HG03469 (cell line): ENCODE data around the gene PRKAB1.

Experiments used
- ATAC-seq: cut with Tn5 transposase; IDR thresholded peaks from one replicate; pipeline ENCODE4 v1.9.1; 2021; ENCODE audit warnings: mild to moderate bottlenecking, moderate library complexity, moderate number of reproducible peaks; ENCODE audit not compliant: unreplicated experiment

PRKAB1 gene

DNA sequence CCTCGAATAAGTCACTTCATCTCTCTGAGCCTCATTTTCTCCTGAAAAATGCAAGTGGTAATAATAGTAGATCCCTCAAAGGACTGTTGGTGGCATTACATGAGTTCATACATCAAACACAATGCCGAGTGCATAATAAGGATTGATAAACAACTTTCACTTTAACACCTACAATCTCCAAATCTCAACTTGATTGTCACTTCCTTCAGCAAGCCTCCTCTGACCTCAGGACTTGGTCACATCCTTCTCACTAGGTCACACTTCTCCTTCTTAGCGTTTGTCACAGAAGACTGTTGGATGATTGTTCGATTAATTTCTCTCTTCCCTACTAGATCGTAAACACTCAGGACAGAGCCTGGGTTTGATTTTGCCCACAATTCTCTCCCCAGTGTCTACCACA, 7.9 kb upstream of the PRKAB1 start:
- no peak for ATAC-seq

- no peak for ATAC-seq
Observed at GRCh38 chr12:119661882-119662281, 6.1 kb upstream of the PRKAB1 start.

DNA sequence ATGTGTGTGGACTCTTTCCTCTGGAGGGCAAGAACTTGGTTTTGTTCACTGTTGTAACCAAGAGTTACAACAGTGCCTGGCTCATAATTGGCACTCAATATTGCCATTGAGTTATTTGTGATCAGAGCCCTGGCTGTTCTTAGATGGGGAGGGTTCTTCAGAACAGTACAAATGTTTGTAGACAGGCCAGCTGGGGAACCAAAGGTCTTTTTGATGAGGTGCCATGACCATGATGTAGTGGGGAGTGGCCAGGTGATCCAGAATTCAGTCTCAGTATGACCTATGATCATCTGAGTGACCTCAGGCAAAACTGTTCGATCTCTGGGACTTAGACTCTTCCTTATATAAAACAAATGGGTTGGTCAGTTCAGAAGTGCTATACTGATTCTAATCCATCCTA, 3.3 kb upstream of the PRKAB1 start:
- no peak for ATAC-seq

GRCh38 chr12:119665164-119665929, 2.6 kb upstream of the PRKAB1 start:
- no peak for ATAC-seq

GRCh38 chr12:119666226-119666795, 1.6 kb upstream of the PRKAB1 start:
- no peak for ATAC-seq

GRCh38 chr12:119666900-119667576, 895 bp upstream of the PRKAB1 start:
- ATAC-seq, result no peak

DNA sequence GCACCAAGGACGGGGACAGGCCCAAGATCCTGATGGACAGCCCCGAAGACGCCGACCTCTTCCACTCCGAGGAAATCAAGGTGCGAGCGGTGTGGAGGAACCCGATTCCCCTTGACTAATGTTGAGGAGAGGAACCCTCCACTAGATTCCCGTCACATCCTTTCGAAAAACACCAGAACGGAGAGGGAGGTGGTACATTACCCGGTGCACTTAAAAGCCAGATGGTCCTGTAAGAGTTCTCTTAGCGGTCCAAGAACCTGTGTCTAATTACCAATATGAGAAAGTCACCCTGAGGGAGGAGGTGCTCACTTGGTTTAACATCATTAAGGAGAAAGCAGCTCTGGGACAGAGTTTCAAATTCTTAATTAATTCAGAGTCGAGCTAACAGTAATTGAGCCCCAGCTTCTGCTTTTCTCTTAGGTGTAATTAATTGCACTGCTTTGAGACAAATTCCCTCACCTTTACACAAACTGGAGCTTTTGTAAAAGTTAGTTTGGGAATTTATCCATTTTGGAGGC, 450 bp downstream of the PRKAB1 start:
- no peak for ATAC-seq

DNA sequence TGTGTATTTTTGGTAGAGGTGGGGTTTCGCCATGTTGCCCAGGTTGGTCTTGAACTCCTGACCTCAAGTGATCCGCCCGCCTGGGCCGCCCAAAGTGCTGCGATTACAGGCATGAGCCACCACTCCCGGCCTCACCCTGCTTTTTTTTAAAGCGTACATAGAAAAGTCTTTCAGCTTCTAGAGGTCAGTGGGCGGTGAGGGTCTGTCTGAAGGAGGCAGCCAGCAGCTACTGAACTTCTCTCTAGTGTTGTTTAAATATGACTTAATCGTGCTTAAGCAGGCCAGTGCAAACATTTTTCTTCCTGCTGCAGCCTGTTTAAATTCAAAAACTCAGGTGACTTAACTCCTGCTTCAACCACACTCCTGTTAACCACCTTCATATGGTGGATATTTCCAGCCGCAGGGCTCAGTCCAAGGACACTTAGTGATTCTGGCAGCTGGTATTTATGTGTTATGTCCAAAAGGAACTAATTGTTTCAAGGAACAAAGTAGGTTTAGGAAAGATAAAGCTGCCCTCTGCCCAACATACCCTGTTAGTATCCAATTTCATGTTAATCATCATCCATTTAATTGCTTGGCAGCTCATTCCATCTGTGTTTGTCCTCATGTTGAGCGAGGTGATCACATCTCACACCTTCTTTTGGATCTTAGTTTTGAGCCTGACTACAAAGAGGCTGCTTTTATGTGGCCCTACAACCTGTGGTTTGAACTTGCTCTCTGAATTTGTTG, 2.0 kb downstream of the PRKAB1 start:
- no peak for ATAC-seq

- ATAC-seq, result no peak
Observed at GRCh38 chr12:119671070-119671469, 3.1 kb downstream of the PRKAB1 start.

DNA sequence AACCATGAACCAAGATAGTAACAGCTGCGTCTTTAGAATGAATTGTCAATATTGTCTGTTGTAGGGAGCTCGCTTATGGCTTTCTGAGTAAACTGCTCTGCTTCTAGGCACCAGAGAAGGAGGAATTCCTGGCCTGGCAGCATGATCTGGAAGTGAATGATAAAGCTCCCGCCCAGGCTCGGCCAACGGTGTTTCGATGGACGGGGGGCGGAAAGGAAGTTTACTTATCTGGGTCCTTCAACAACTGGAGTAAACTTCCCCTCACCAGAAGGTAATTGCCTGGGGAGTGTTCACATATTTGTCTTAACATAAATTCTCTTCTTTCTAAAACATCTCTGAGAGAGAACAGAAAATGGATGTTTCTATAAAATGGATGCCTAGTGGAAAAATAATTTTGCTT, 4.3 kb downstream of the PRKAB1 start:
- ATAC-seq, result no peak

DNA sequence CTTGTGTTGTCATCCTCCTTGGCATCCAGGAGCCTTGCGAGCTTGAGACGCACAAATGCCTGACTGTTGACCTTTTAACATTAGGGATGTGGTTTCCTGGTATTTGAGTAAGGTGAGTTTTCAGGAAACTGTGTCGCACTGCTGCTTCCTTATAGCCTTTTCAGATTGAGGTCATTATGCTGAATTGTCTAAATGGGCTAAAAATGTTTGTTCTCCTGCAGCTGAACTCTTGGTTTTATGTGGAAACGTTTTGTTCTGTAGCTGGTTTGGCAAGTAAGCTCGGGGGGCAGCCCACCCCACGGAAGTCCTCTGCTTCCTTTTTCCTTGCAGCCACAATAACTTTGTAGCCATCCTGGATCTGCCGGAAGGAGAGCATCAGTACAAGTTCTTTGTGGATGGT, 5.7 kb downstream of the PRKAB1 start:
- ATAC-seq, result no peak

- ATAC-seq, result no peak
Observed at GRCh38 chr12:119674560-119674959, 6.6 kb downstream of the PRKAB1 start.

DNA sequence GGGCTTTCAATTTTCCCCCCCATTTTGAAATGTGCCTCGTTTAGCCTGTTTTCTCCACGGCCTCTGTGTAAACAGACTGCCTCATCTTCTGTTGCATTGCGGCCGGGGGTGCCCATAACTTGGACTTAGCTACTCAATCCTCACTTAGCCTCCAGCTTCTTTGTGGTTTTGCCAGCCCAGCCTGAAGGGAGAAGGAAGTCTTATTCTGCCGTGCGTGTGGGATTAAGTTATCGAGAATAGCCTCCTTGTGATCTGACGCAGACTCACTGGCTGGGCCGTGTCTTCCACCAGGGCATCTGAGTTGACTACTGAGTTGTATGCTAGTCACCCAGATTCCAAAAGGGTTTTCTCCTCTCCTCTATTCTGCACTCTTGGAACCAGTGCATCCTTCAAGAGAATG, 8.1 kb downstream of the PRKAB1 start:
- no peak for ATAC-seq

DNA sequence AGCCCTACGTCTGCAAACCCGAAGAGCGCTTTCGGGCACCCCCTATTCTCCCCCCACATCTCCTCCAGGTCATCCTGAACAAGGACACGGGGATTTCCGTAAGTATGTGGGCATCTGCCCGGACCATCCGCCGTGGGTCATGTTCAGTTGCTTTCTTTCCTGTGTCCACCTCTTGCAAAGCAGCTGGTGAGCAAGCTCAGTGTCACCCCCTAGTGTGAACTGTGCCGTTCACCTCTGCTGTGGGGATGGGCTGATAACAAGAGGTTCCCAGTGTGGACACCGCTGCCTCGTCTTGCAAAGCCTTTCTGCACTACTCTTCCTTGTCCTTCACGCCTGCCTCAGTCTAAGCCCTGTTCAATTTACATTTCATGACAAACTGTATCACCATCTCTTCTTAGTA, 8.6 kb downstream of the PRKAB1 start:
- no peak for ATAC-seq

DNA sequence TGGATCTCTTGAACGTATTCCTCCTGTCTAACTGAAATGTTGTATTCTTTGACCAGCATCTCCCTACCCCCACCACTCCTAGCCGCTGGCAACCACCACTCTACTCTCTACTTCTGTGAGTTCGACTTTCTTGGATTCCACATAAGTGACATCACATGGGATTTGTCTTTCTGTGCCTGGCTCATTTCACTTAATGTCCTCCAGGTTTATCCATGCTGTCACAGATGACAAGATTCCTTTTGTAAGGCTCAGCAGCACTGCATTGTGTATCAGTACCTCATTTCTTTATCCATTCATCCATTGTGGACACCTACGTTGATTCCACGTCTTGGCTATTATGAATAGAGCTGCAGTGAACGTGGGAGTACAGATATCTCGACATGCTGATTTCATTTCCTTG, 10.5 kb downstream of the PRKAB1 start:
- ATAC-seq, result no peak

- no peak for ATAC-seq
Observed at GRCh38 chr12:119679081-119679480, 11.1 kb downstream of the PRKAB1 start.

DNA sequence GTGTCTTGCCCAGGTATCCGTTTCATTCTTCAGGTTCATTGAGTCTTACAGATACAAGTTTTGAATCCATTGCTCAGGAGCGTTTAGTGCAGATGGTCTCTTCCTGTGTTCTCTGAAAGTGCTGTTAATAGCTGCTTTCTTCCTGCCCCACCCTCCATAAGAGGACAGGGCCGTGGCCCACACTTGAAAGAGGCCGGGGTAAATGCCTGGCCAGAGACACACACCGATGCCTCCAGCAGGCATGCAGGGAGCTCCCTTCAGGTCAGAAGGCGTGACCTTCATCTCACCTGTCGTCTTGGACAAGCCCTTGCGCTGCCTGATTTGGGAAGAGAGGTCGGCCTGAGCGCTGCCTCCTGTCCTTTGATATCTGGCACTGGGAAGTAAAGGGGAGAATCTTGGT, 11.6 kb downstream of the PRKAB1 start:
- no peak for ATAC-seq

GRCh38 chr12:119681111-119681510, 13.2 kb downstream of the PRKAB1 start:
- no peak for ATAC-seq

DNA sequence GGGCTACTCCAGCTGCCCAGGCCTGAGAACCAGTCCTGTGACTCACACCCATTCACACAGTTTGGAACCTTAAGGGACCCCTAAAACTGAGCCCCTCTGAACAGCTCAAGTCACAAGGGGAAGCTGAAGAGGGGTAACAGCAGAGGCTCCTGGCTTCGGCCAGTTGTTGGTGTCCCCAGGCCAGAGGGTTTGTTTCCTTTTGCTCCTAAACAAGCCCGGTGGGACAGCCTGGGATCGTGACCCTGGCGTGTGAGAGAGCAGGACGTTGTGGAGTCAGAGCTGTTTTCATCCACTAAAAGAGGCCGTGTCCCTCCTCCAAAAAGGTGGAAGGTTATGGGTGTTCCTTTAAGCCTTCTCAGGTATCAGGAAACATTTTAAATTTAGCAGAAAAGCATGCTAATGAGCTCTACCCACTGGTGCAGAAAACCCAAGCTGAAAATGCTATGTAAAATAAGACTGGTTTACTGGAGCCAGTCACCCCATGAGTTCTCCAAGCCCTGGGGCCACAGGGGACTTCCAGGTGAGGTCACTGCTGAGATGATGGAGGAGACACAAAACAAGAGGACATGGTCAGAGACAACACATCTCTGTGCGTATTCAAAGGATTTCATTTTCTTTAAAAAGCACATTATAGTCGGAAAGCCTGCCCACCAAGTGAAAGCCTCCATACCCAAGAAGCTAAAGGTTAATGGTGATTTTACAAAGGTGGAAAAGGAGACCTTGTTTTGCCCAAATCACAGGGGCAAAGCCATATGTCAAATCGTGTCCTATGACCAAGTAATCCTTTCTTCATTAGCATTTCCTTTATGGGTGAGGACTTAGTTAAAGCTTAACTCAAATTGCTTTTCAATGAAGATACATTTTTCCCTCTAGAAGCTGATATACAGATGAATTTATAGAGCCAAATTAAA, 14.1 kb downstream of the PRKAB1 start:
- no peak for ATAC-seq

GRCh38 chr12:119682639-119683252, 14.8 kb downstream of the PRKAB1 start:
- ATAC-seq, result no peak
